CD14-positive monocyte (primary cell): ENCODE measurements around the gene SMAD3. TPM values are rescaled to one million over a fixed set of nuclear protein-coding genes. Genes with fewer than 3 reads are reported as not detected.
A peak's percentile ranks its signal among the peaks of the same experiment; 100 is the strongest.

Source experiments
- DNase-seq, 3 donors: peaks; one replicate each; pipeline ENCODE4 v3.0.0-alpha.2; 2011 to 2022
- H2AFZ ChIP-seq: 2 replicates; pipeline ENCODE4 v1.6.0; 2012; ENCODE audit warnings: mild to moderate bottlenecking, low read depth, low read length, inconsistent platforms; ENCODE audit not compliant: insufficient read depth, poor library complexity, severe bottlenecking
- H3K27ac ChIP-seq, 2 donors: 1 replicate in 1 of 2; 2 replicates in 1 of 2; pipeline ENCODE4 v1.5.1; 2012 to 2013; ENCODE audit warnings: low read length in 2 of 2, control low read depth in 1 of 2, inconsistent platforms in 1 of 2, low read depth in 1 of 2, mild to moderate bottlenecking in 1 of 2
- H3K27me3 ChIP-seq, 2 donors: one replicate each; pipeline versions ENCODE4 v1.6.0 to v1.6.1; 2011 to 2013; ENCODE audit warnings: low read length in 2 of 2; ENCODE audit not compliant: control insufficient read depth in 2 of 2, insufficient read depth in 2 of 2
- H3K36me3 ChIP-seq, 2 donors: replicated peaks in 1 of 2; 1 replicate in 1 of 2; 2 replicates in 1 of 2; pipeline versions ENCODE4 v1.5.1 to v1.6.1; 2012 to 2013; ENCODE audit warnings: low read length in 2 of 2, control low read depth in 1 of 2, inconsistent platforms in 1 of 2, mild to moderate bottlenecking in 1 of 2; ENCODE audit not compliant: insufficient read depth in 2 of 2, control insufficient read depth in 1 of 2
- H3K4me1 ChIP-seq, 2 donors: 1 replicate in 1 of 2; 2 replicates in 1 of 2; pipeline versions ENCODE4 v1.5.1 to v1.6.1; 2012 to 2013; ENCODE audit warnings: low read length in 2 of 2, control low read depth in 1 of 2, inconsistent platforms in 1 of 2, mild to moderate bottlenecking in 1 of 2, moderate library complexity in 1 of 2; ENCODE audit not compliant: insufficient read depth in 2 of 2, control insufficient read depth in 1 of 2
- H3K4me2 ChIP-seq: replicated peaks from 2 replicates; pipeline ENCODE3; 2012; ENCODE audit warnings: low read length, moderate library complexity, mild to moderate bottlenecking; ENCODE audit not compliant: poor library complexity, severe bottlenecking; ENCODE audit errors: extremely low read depth
- H3K4me3 ChIP-seq, 3 experiments: fragments of 200-600 bp in 1 of 3; sonication (generic) in 1 of 3; replicated peaks in 1 of 3; 1 replicate in 2 of 3; 2 replicates in 1 of 3; pipeline ENCODE4 v1.5.1; 2011 to 2013; ENCODE audit warnings: low read length in 3 of 3, mild to moderate bottlenecking in 3 of 3, control low read depth in 2 of 3, low read depth in 2 of 3, inconsistent platforms in 1 of 3, moderate library complexity in 1 of 3
- H3K79me2 ChIP-seq: 2 replicates; pipeline ENCODE4 v1.6.0; 2012; ENCODE audit warnings: mild to moderate bottlenecking, control low read depth, inconsistent platforms, low read length, moderate library complexity; ENCODE audit not compliant: insufficient read depth
- H3K9ac ChIP-seq: 2 replicates; pipeline ENCODE4 v1.6.0; 2017; ENCODE audit warnings: low read length, mild to moderate bottlenecking; ENCODE audit not compliant: insufficient read depth, poor library complexity, severe bottlenecking
- H3K9me3 ChIP-seq, 2 donors: replicated peaks in 1 of 2; 1 replicate in 1 of 2; 2 replicates in 1 of 2; pipeline versions ENCODE4 v1.5.1 to v1.6.1; 2012 to 2013; ENCODE audit warnings: low read length in 2 of 2, control low read depth in 1 of 2; ENCODE audit not compliant: control insufficient read depth in 1 of 2, insufficient read depth in 1 of 2
- H4K20me1 ChIP-seq: 2 replicates; pipeline ENCODE4 v1.6.0; 2012; ENCODE audit warnings: mild to moderate bottlenecking, low read length, control low read depth, moderate library complexity; ENCODE audit not compliant: insufficient read depth
- H3K27ac Mint-ChIP-seq, 7 donors: one replicate each; pipeline ENCODE4 v1.8.0; 2020; ENCODE audit warnings: mild to moderate bottlenecking in 7 of 7, mixed read lengths in 7 of 7, moderate library complexity in 6 of 7, inconsistent platforms in 2 of 7
- H3K27me3 Mint-ChIP-seq, 3 donors: one replicate each; pipeline ENCODE4 v1.8.0; 2021 to 2022; ENCODE audit warnings: low read depth in 3 of 3, mild to moderate bottlenecking in 3 of 3, mixed read lengths in 3 of 3, moderate library complexity in 3 of 3, inconsistent platforms in 1 of 3
- H3K36me3 Mint-ChIP-seq, 2 donors: one replicate each; pipeline ENCODE4 v1.8.0; 2020; ENCODE audit warnings: mixed read lengths in 2 of 2, inconsistent platforms in 1 of 2, mild to moderate bottlenecking in 1 of 2
- H3K4me1 Mint-ChIP-seq: one replicate; pipeline ENCODE4 v1.8.0; 2020; ENCODE audit warnings: mild to moderate bottlenecking, mixed read lengths
- H3K4me3 Mint-ChIP-seq, 2 donors: one replicate each; pipeline ENCODE4 v1.8.0; 2020; ENCODE audit warnings: mild to moderate bottlenecking in 2 of 2, mixed read lengths in 2 of 2, moderate library complexity in 1 of 2
- H3K9me3 Mint-ChIP-seq, 7 donors: one replicate each; pipeline ENCODE4 v1.8.0; 2020 to 2022; ENCODE audit warnings: mixed read lengths in 7 of 7, mild to moderate bottlenecking in 6 of 7, moderate library complexity in 6 of 7, inconsistent platforms in 2 of 7
- WGBS: methylation state at CpG from one replicate; pipeline ENCODE4 v1.1.5; 2013; ENCODE audit warnings: missing lambda C conversion rate; ENCODE audit not compliant: insufficient coverage; 5-methylcytosine and 5-hydroxymethylcytosine counted together
- intact Hi-C, 2 donors: fragments of 100-400 bp; cut with micrococcal nuclease; formaldehyde crosslinking; loops; one replicate each; pipeline versions ENCODE4 v1.15.0 to v1.15.1; 2023
- polyA plus RNA-seq, 3 donors: library from polyadenylated mRNA; depleted of rRNA in 1 of 3; unstranded in 2 of 3; stranded (reverse) in 1 of 3; fragments of 300-500 nt in 2 of 3; fragments of >200 nt in 1 of 3; fragmentation: Illumina TruSeq in 2 of 3; gene quantifications; 1 replicate in 2 of 3; 2 replicates in 1 of 3; pipeline ENCODE4 v1.2.3, GENCODE V29; 2012 to 2021
- TF ChIP-seq, protein P1 (sequence below): fragments of 200-600 bp; IDR thresholded peaks from one replicate; pipeline ENCODE4 v1.8.0; 2022; ENCODE audit warnings: antibody characterized with exemption, mild to moderate bottlenecking

Gene SMAD3
- polyA plus RNA-seq, 3 donors = 4.4 to 41.7 (median 5.4) TPM

DNA sequence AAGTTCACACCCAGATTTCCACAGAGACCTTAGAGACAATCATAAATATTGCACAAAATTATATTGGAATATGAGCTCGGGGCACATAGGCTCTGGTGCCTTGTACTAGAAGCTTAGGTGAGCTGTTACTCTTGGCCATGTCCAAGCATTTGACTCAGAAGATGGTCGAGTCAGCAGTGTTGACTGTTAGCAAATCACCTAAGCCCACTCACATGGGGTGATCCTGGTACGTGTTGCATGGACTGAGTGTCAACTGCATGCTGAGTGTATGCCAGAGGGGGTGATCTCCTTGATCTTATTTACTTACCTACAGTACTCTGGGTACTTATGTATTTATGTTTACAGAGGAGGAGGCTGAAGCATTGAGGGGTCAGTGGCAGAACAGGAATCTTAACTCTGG lies 14.0 kb downstream of the SMAD3 start:
- Histone ChIP-seq H3K27ac (no peak overlapping the region), H3K4me3 (no peak overlapping the region), H3K4me1 (peaks cover 91 to 98% of the 10 kb centered on the region in 2 donors), H2AFZ (no peak overlapping the region), H3K36me3 (no peaks in the 10 kb centered on the region), H3K79me2 (peaks cover 92% of the 10 kb centered on the region), H3K27me3 (no peaks in the 10 kb centered on the region), H3K4me2 (no peak overlapping the region), H3K9ac (no peak overlapping the region), H3K9me3 (no peaks in the 10 kb centered on the region), H4K20me1 (peaks cover 45% of the 10 kb centered on the region)
- no peak overlapping the region for H3K4me3 Mint-ChIP-seq
- peak overlapping the region in 1 of 7 donors; percentile 96 for H3K27ac Mint-ChIP-seq
- H3K36me3 Mint-ChIP-seq = peaks cover 42 to 65% of the 10 kb centered on the region in 2 donors
- no CpG with 5 or more reads among the region's 3 CpGs for WGBS
- TF ChIP-seq, protein P1, sequence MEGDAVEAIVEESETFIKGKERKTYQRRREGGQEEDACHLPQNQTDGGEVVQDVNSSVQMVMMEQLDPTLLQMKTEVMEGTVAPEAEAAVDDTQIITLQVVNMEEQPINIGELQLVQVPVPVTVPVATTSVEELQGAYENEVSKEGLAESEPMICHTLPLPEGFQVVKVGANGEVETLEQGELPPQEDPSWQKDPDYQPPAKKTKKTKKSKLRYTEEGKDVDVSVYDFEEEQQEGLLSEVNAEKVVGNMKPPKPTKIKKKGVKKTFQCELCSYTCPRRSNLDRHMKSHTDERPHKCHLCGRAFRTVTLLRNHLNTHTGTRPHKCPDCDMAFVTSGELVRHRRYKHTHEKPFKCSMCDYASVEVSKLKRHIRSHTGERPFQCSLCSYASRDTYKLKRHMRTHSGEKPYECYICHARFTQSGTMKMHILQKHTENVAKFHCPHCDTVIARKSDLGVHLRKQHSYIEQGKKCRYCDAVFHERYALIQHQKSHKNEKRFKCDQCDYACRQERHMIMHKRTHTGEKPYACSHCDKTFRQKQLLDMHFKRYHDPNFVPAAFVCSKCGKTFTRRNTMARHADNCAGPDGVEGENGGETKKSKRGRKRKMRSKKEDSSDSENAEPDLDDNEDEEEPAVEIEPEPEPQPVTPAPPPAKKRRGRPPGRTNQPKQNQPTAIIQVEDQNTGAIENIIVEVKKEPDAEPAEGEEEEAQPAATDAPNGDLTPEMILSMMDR = no peak
- H3K4me1 Mint-ChIP-seq = peaks cover 96% of the 10 kb centered on the region
- DNase-seq = no peak
- H3K27me3 Mint-ChIP-seq = peaks cover 0 to 2% (median 0%) of the 10 kb centered on the region in 3 donors
- H3K9me3 Mint-ChIP-seq = peaks cover 0 to 2% (median 0%) of the 10 kb centered on the region in 7 donors
- intact Hi-C loops = no loop called here

DNA sequence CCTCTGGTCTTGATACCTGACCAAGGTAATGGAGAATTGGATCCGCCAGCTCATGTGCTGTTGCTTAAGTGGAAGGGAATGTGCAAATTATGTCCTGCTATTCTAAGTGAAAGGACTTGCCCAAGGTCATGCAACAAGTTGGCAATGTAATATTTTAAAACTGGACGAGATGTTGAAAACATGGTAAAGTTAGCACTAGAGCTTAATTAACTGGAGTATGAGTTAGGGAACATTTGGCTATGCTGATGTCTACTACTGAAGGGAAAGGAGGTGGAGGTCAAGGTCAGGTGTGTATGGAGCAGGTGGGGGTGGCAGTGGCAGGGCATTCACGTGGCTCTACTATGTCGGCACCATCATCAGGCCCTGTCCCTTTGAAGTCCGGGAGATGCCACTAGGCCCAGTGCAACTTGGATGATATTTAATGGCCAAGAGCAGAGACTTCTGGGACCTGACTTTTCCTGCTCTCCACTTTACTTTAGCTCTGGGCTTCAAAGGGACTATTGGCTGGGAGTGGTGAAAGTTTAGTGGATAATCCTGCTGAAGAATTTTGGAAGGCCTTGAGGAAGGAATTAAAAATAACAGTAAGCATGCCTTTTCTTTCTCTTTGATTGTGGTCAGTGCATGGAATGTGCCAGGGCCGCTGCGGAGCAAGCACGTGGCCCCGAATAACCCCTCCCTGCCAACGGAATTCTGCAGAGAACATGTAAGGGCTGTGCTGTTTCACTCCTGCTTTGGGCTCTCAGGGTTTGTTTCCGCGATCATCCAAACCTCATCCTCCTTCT lies 14.9 kb downstream of the SMAD3 start:
- Histone ChIP-seq H3K36me3 (no peaks in the 10 kb centered on the region), H4K20me1 (peaks cover 39% of the 10 kb centered on the region), H3K4me3 (peak overlapping the region in 1 of 3 experiments; percentile 45), H3K9ac (peak overlapping the region; percentile 49), H3K27ac (peak overlapping the region; percentile 75 to 83), H3K27me3 (no peaks in the 10 kb centered on the region), H3K9me3 (no peaks in the 10 kb centered on the region), H3K79me2 (peaks cover 95% of the 10 kb centered on the region), H2AFZ (no peak overlapping the region), H3K4me2 (peak overlapping the region; percentile 37), H3K4me1 (peaks cover 91 to 98% of the 10 kb centered on the region in 2 donors)
- Mint-ChIP-seq H3K9me3 (no peaks in the 10 kb centered on the region), H3K4me1 (peaks cover 96% of the 10 kb centered on the region), H3K4me3 (peak overlapping the region; percentile 56 to 58), H3K36me3 (peaks cover 47 to 65% of the 10 kb centered on the region in 2 donors), H3K27ac (peak overlapping the region; percentile 88 to 96 (median 93)), H3K27me3 (peaks cover 0 to 2% (median 0%) of the 10 kb centered on the region in 3 donors)
- intact Hi-C loops = loop anchor here (5.0 to 10.0 kb wide), 3 partner anchors 42 to 56 kb away; no protein-coding TSS in a partner anchor
- 80% methylated on average over 2 of the region's 12 CpGs for WGBS
- TF ChIP-seq, protein P1 = no peak
- no peak for DNase-seq
